Measurements from ENCODE around the gene UBE2D2. TPM values are rescaled to one million over a fixed set of nuclear protein-coding genes. Genes with fewer than 3 reads are reported as not detected.

The UBE2D2 gene
- total RNA-seq, 1 donor, result 36.6 TPM

GRCh38 chr5:139657363-139658321 is 96.5 kb downstream of the UBE2D2 start:
- peak in 2 of 3 donors; percentile 73 to 88 for DNase-seq (ENCODE audit: low read depth in 2 of 3, low spot score in 2 of 3)

GRCh38 chr5:139658501-139658927 is 97.4 kb downstream of the UBE2D2 start:
- DNase-seq (ENCODE audit: low read depth in 2 of 3, low spot score in 2 of 3), result no peak

- no peak for DNase-seq (ENCODE audit: low read depth in 2 of 3, low spot score in 2 of 3)
Measured at GRCh38 chr5:139658928-139659667, 98.0 kb downstream of the UBE2D2 start.

- no peak for DNase-seq (ENCODE audit: low read depth in 2 of 3, low spot score in 2 of 3)
Measured at GRCh38 chr5:139659695-139660101, 98.6 kb downstream of the UBE2D2 start.

GRCh38 chr5:139660105-139660922 is 99.2 kb downstream of the UBE2D2 start:
- no peak for DNase-seq (ENCODE audit: low read depth in 2 of 3, low spot score in 2 of 3)

GRCh38 chr5:139660923-139661814 is 100.0 kb downstream of the UBE2D2 start:
- peak in 2 of 3 donors; percentile 90 to 95 for DNase-seq (ENCODE audit: low read depth in 2 of 3, low spot score in 2 of 3)

- DNase-seq (ENCODE audit: low read depth in 2 of 3, low spot score in 2 of 3), result no peak
Measured at GRCh38 chr5:139662617-139663016, 101.5 kb downstream of the UBE2D2 start.

- no peak for DNase-seq (ENCODE audit: low read depth in 2 of 3, low spot score in 2 of 3)
Measured at GRCh38 chr5:139663207-139664085, 102.3 kb downstream of the UBE2D2 start.

- no peak for DNase-seq (ENCODE audit: low read depth in 2 of 3, low spot score in 2 of 3)
Measured at GRCh38 chr5:139664086-139664693, 103.1 kb downstream of the UBE2D2 start.

- DNase-seq (ENCODE audit: low read depth in 2 of 3, low spot score in 2 of 3), result no peak
Measured at GRCh38 chr5:139664727-139665351, 103.7 kb downstream of the UBE2D2 start.

GRCh38 chr5:139665626-139666025 is 104.5 kb downstream of the UBE2D2 start:
- DNase-seq (ENCODE audit: low read depth in 2 of 3, low spot score in 2 of 3), result no peak

GRCh38 chr5:139666551-139666950 is 105.4 kb downstream of the UBE2D2 start:
- no peak for DNase-seq (ENCODE audit: low read depth in 2 of 3, low spot score in 2 of 3)

- DNase-seq (ENCODE audit: low read depth in 2 of 3, low spot score in 2 of 3), result no peak
Measured at GRCh38 chr5:139667001-139667729, 106.0 kb downstream of the UBE2D2 start.

GRCh38 chr5:139667730-139668063 is 106.6 kb downstream of the UBE2D2 start:
- no peak for DNase-seq (ENCODE audit: low read depth in 2 of 3, low spot score in 2 of 3)

GRCh38 chr5:139668064-139668880 is 107.1 kb downstream of the UBE2D2 start:
- DNase-seq (ENCODE audit: low read depth in 2 of 3, low spot score in 2 of 3), result peak in 2 of 3 donors; percentile 68 to 69

- DNase-seq (ENCODE audit: low read depth in 2 of 3, low spot score in 2 of 3), result no peak
Measured at GRCh38 chr5:139668924-139669661, 108.0 kb downstream of the UBE2D2 start.
